EH (cell line): Measurements from ENCODE around the gene GRPEL2.

Source experiments
- DNase-seq: peaks from one replicate; pipeline ENCODE4 v3.0.0-alpha.2; 2015; ENCODE audit warnings: low read depth

GRPEL2 gene

DNA sequence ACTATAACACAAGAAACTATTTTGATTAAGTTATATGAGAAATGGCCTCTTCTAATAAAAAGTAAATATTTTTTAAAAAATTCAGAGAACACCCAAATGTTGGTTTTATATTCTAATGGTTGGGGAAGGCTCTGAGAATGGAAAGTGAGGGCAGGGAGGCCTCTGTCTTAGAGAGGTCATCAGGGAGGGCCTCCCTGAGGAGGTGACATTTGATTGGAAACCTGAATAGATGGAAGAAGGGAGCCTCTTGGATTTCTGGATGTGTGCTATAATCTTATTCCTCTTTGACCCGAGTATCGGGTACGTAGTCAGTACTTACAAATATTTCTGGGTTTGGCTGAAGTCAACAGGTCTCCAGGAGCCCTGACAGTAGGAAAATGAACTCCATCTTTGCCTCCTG is 26.1 kb upstream of the GRPEL2 start:
- DNase-seq = no peak

DNA sequence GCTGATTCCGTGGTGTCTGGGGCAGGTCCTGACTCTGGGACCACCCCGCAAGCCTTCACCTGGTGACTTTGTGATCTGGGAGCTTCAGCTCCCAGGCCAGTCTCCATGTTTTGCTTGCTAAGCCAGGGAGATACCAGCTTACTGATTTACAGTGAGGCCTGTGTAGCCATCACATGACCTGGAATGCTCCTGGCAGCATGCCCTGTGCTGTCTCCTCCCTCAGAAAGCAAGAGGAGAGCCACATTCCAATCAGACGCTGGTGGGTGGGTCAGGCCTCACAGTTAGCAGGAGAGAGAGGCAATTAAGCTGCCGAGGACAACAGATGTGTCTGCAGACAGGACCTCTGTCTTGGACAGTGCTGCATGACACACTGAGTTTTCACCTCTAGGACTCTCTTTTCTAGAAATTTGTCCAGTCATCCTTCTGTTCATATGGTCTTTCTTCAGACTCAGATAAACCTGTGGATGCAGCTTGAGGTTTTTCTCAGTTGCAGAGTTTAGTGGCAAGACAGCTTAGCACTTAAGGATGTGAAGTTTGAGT is 24.4 kb upstream of the GRPEL2 start:
- peak; percentile 98 for DNase-seq

DNA sequence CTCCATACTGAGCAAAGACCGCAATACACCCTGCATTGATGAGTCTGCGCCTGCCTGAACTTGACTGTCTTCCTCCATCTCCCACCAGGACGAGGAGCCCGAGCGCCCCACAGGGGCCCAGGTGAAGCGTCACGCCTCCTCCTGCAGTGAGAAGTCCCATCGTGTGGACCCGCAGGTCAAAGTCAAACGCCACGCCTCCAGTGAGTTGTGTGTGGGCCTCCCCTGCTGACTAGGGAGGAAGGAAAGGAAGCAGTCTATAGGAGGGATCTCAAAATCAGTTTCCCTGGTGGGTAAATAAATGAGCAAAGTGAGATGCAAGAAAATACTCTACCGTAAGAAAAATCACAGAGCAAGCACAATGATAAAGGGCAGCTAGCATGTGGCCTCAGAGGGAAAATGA is 22.8 kb upstream of the GRPEL2 start:
- no peak for DNase-seq

DNA sequence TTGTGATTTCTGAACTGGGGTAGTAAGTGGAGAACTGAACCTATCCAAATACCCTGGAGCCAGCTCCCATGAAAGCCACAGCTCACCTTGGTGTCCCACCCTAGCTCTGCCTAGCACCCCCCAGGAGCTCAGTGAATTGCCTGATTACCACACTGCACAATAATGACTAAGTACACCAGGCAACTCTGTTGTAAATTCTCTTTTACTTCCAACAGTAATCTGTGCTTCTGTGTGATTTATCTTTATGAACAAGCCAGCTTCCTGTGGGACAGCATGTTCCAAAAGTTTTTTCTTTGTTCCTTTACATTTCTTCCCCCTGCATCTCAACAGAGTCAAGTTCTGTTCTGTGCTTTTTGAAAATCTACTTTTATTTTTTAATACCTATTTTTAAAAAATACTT is 22.1 kb upstream of the GRPEL2 start:
- DNase-seq = no peak

DNA sequence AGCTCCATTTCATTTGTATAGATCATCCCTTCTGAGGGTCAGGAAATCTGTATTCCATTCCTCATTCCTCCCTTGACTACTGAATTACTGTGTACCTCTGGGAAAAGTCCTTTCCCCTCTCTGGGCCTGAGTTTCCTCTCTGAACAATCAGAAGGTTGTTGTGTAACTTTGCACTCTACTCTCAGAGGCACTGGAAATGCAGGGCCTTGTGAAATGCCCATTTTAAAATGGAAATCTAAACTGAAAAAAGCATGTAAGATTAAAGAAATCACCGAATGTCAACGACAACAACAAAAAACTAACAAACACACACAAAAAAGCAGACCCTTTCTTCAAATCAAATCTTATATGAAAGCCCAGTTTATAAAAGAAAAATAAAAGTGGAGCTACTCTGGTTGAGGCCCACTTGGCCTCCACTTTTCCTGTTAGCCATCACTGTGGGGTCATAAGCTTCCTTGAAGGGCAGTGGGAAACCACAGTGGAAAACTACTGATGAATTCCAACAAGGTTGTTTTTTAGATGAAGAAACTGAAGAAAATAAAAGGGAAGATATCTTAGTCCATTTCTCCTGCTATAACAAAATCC is 21.6 kb upstream of the GRPEL2 start:
- DNase-seq = no peak

DNA sequence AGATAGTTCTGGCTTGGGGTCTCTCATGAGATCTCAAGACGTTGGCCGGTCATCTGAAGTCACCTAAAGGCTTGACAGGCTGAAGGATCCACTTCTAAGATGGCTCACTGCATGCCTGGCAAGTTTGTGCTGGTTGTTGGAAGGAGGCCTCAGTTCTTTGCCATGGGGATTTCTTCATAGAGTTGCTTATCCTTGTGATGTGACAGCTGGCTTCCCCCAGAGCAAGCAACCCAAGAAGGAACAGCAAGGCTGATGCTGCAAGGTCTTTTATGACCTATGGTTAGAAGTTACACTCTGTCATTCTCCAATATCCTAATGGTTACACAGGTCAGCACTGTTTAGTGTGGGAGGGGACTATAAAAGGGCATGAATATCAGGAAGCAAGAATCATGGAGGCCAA is 20.7 kb upstream of the GRPEL2 start:
- DNase-seq = no peak

DNA sequence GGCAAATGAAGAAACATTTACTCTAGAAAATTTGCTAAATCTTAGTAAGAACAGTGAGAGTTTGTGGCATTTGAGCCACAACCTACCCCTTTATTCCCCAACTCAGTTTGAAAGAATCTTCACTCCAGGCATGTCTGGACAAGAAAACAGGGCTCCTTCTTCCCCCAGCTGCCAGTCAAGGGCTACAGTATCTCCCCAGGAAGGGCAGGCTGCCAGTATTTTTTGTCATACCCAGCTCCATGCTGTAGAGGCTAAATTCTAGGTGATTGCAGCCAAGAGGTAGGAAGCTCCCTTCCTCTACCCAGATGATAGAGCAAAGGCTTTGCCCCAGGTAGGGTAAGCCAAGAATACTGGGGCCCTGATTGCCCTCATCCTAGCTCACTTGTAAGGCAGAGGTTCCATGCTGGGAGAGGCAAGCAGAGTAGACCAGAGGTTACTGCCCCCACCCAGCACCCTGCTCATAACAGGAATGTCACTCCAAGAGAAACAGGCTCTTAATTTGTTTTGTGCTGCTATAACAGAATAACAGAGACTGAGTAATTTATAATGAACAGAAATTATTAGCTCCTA is 20.0 kb upstream of the GRPEL2 start:
- DNase-seq = peak; percentile 61

DNA sequence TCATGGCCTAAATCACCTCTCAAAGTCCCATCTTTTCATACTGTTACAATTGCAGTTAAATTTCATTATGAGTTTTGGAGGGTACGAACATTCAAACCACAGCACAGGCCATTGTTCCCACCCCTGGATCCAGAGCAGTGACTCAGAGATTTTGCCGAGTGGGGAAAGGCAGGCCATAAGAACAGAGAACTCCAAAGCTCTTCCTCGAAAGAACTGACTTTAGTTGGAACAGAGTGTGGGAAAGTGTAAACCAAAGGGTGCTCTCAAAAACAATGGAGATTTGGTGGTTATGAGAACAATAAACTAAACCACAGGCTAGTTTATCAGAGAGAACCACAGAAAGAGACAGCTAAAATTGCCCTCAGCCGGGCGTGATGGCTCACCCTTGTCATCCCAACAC is 19.4 kb upstream of the GRPEL2 start:
- no peak for DNase-seq

DNA sequence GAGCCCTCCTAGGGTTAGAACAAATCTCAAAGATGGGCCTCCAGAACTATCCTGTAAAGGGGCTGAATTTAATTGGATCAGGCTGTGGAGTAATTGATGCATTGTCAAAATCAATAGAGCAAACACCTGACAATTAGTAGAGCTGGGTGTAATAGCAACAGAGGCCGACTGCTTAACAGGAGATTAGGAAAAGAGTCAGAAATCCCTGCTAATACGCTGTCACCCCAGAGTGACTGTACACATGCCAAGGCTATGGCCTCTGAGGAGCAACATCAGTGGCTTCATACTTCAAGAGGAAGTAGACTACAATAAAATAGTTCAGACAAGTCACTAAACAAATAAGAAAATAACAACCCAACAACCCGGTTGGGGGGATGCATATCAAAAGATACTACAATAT is 18.7 kb upstream of the GRPEL2 start:
- DNase-seq = no peak

DNA sequence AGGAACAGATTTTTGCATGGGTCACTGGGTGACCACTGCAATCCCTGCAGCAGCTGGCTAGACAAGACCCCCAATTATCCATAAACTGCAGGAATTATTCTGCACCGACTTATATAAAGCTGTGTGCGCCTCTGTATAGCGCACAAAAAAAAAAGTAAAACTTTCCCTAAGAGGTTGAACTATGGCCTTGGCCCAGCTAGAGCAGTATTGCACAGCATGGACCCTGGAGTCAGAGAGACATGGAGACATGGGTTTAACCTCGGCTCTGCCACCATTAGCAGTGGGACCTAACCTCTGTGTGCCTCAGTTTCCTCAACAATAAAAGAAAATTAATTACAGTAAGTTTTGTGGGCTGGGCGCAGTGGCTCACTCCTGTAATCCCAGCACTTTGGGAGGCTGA is 17.1 kb upstream of the GRPEL2 start:
- DNase-seq = no peak

DNA sequence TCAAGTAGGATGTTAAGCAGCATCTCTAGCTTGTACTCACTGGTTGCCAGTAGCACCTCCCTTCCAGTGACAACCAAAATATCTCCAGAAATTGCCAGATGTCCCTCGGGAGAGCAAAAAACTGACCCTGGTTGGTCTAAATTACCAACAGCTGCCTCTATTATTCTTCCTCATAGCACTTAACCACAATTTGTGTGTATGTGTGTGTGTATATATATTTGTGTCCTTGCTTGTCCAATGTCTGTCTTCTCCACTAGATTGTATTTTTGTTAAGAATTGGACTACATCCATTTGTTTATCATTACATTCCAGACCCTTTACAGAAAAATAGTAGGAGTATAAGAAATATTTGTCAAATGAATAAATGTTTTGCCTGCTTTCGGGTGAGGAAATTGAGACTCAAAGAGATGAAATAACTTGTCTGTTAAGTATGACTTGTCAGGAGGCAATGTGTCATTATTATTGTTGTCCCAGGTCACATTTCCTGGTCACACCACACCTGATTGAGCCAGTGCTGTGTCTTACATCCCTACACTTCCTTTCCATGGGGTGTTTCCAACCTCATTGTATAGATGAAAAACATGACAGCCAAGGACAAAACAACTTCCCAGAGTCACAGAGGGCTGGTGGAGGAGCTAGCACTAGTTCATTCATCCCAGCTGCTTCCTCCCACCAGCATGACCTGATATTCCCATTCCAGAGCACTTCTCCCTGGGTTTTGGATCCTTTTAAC is 11.4 kb upstream of the GRPEL2 start:
- peak; percentile 60 for DNase-seq

DNA sequence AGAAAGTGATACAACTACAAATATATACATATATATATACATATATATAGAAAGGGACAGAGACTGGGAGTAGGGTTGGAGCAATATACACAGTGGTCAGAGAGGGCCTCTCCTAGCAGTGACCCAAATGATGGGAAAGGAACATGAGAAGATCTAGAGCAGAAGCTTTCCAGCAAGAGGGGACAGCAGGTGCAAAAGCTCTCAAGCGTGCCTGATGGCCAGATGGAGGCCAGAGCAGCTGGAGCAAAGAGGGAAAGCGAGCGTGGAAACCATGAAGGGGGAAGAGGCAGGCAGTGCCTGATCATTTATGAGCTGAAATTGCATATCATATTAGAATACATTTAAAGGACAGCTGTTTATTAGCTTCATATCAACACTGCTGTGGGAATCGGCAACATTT is 7.6 kb upstream of the GRPEL2 start:
- no peak for DNase-seq

DNA sequence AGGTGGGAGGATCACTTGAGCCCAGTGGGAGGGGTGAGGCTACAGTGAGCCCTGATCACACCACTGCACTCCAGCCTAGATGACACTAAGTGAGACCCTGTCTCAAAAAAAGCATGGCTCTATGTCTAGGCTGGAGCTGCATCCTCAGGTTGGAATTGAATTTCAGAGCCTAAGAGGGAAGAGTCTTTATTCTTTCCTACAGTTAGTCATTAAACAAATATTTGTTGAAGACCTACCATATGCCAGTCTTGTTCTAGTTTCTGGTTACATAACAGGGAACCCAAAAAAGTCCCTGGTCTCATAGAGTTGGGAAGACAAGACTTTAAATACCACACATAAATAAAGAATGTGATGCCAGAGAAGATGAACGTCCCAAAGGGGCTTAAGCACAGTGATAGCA is 6.9 kb upstream of the GRPEL2 start:
- no peak for DNase-seq

DNA sequence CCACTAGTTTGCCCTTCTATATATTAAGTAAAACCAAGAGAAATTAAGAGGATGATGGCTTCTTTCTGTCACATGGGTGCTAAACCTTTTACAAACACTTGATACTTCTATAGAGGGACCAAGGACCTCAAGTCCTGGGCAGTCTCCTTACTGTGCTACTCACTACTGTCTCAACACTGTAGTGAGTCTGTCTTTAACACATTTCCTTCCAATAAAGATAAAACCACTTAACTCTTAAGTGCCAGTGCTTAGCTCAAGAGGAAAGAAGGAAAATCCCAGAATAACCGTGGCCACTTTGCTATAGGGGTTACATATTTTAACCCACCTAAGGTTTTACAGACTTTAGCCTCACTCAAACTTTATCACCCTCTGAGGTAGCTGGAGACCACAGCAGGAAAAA is 4.4 kb upstream of the GRPEL2 start:
- DNase-seq = no peak

DNA sequence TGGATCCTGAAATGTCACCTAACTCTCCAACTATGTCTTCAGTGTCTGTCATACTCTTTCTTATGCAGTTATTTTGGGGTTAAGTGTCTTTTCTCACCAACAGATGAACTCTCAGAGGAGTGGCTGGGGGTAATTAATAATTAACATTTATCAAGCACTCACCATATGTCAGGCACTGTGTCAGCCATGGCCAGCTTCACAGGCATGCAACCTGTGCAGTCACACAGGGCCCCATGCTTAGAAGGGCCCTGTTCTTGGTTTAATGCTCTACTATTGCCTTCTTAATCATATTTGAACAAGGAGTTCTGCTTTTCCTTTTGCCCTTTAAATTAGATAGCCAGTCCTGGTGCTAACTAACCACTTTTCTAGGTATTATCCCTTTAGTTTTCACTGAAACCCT is 3.4 kb upstream of the GRPEL2 start:
- DNase-seq = no peak

DNA sequence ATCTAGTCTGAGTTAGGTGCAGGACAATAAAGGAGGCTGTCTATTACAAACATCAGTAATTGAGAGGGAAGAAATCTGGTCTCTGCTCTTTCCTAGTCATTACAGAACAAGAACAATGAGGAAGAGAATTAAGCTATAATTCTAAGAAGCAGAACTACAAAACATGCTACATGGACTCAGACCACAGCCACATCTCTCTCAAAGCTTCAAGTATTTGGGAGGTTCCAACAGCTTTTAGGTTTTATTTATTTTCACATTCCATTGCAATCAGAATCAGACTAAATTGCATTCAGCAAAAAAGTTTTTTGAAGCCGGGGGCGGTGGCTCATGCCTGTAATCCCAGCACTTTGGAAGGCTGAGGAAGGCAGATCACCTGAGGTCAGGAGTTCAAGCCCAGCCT is 1.1 kb upstream of the GRPEL2 start:
- no peak for DNase-seq

DNA sequence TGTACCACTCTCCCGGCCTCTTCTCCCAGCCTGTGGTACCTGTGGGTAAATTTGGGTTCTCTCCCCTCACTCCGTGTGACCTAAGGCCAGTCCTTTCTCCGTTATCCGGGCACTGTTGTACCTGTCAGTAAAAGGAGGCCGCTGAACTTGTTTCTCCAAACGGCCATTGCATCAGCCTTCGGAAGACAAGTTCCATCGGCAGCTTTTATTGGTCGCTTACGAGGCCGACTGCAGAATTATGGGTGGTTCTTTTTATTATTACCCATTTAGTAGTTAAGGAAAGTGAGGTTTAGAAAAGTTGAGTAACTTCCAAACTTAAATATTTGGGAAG is 558 bp downstream of the GRPEL2 start:
- DNase-seq = peak; percentile 59

DNA sequence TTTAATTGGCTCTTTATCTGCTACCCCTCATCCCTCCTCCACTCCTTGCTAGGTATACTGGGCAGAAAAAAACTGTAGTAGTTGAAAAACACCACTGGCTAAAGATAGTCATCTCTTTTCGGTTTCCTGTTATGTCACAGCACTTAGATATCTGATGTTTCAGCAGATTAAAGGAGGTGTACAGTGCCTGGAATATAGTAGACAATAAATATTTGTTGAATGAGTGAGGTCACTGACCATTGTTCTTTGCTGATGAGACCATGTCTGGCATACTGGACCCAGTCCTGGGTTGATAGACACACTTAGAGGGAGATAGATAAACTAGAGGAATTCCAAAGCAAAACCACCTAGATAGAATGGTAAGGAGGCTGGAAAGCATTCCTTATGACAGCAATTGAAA is 3.2 kb downstream of the GRPEL2 start:
- DNase-seq = no peak

DNA sequence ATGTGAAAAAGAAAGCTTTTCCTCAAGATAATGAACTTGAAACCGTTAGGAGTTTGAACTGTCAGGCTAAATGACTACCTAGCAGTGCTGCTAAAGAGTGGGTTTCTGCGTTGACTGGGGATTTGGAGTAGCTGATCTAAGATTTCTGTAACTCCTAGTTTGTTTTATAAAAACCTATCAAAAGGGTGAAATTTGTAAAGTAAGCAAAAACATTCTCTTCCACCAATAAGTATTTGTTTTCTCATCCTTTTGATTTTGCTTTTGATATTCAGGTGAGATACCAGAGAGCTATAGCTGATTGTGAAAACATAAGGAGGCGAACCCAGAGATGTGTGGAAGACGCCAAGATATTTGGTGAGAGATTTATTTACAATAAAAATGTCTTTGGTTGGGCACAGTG is 4.1 kb downstream of the GRPEL2 start:
- no peak for DNase-seq

DNA sequence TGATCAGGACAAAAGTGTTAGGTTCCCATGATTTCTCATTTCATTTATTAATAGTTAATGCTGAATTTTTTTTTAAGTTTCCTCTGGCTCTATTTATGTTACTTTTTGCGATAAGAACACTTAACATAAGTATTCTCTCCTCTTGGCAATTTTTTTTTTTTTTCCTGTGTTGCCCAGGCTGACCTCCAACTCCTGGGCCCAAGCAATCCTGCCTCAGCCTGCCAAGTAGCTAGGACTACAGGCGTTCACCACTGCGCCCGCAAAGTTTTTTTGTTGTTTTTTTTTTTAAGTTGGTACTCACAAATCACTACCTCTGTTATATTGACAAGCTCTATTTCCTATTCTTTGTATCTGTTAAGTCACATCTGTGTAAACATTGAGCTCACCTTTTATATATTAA is 6.9 kb downstream of the GRPEL2 start:
- no peak for DNase-seq

DNA sequence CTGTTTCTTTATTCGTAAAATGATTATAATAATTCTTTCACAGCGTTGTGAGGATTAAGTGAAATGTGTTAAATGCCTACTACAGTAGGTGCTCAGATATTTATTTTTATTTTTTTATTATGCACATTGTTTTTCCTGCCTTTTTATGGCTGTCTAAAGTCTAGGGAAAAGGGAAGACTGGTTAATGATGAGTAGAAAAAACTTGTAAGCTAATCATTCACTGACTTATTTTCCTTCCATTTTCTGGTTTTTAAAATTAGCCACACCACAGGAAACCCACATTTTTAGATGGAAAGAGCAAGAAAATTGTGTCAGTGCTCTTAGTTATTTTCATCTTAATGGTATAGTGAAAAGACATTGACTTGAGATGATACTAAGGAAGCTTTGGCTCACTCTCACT is 8.6 kb downstream of the GRPEL2 start:
- no peak for DNase-seq

DNA sequence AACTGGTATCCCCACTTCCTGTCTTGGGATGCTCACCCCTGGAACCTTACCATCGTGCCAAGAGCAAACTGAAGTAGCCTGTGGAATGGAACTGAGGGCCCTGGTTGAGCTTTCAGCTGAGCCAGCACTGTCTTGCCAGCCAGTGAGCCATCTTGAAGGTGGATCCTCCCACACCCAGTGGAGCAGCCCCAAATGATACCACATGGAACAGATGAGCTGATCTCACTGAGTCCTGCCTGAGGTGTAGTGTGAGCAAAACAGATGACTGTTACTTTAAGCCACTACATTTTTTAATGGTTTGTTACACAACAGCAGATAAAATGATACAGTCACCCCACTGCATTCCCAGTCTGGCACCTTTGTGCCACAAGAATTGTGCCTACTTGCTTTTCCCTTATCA is 10.4 kb downstream of the GRPEL2 start:
- DNase-seq = no peak

DNA sequence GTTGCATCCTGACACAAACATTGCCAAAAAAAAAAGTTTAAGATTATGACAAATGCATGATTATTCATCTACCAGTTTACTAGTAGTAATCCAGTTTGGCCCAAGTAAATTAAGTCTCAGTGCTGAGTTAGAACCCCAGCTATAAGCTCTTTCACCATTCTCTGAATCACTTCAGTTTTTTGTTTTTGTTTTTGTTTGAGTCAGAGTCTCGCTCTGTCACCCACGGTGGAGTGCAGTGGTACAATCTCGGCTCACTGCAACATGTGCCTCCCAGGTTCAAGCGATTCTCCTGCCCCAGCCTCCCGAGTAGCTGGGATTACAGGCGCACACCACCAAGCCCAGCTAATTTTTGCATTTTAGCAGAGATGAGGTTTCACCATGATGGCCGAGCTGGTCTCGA is 11.1 kb downstream of the GRPEL2 start:
- DNase-seq = no peak
